B cell (primary cell): ENCODE results near the gene TRIP13.

ENCODE experiments used
- CTCF ChIP-seq: fragments of 200-600 bp; IDR thresholded peaks from one replicate; pipeline ENCODE4 v1.8.0; 2022; ENCODE audit warnings: antibody characterized with exemption, mild to moderate bottlenecking
- EZH2 ChIP-seq: IDR thresholded peaks from 2 replicates; pipeline ENCODE4 v1.6.1; 2012; ENCODE audit warnings: borderline replicate concordance, low read depth, mild to moderate bottlenecking, moderate library complexity, low read length; ENCODE audit not compliant: insufficient read depth, poor library complexity, severe bottlenecking

- TF ChIP-seq EZH2 = no peak
- TF ChIP-seq CTCF = no peak
Measured at GRCh38 chr5:937151-937924, 44.7 kb downstream of the TRIP13 start.
